ENCODE measurements around the gene IGSF3. TPM values are rescaled to one million over a fixed set of nuclear protein-coding genes. Genes with fewer than 3 reads are reported as not detected.

Gene IGSF3
- total and polyA plus RNA-seq, 2 of the 8 experiments (the other 6 are each of a cell fraction or from before 2014, with no cell fraction given): 30.0 to 32.2 TPM

DNA sequence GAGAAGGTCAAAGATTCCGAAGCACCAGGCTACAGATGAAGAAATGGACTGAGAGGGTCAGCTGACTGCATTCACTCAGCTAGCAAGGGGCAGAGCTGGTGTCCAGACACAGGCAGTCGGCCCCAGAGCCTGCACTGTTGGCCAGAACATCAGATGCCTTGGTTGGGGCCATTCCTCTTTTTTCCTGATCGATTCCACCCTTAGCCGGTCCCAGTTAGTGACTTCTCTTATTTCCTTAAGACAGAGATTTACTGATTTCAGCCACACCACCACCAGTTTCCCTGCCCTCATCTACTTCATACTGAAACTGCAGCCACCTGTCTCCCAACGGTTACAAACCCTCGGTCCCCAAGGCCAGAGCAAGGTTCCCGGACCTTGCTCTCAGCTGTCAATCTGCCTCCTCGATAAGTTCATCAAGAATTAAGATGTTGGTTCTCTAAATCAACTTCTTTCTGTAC is 108.2 kb downstream of the IGSF3 start:
- H3K18ac ChIP-seq (ENCODE audit: extremely low read depth, low read length): no peak overlapping the region
- no peak overlapping the region for H4K8ac ChIP-seq (ENCODE audit: extremely low read depth, insufficient read depth, low read length)
- no peak overlapping the region for H3K4me2 ChIP-seq (ENCODE audit: insufficient read depth in 1 of 2, low read depth in 2 of 2, low read length in 2 of 2)
- 87% methylated on average over 8 of the region's 8 CpGs; no CpG with 5 or more reads in 1 of the 2 experiments for WGBS, 2 experiments (ENCODE audit: extremely low coverage in 1 of 2, insufficient coverage in 1 of 2, insufficient read length in 1 of 2, insufficient replicate concordance in 2 of 2, low coverage in 1 of 2, low lambda C conversion rate in 2 of 2, missing lambda C conversion rate in 1 of 2)
- no peak overlapping the region for H2BK5ac ChIP-seq (ENCODE audit: low read depth, low read length)
- no peak overlapping the region for H2AFZ ChIP-seq (ENCODE audit: low read length)
- H3K4me3 ChIP-seq (ENCODE audit: extremely low read depth in 1 of 4, insufficient read depth in 2 of 4, low read depth in 3 of 4, low read length in 4 of 4): no peak overlapping the region
- H2BK20ac ChIP-seq (ENCODE audit: low read length): no peak overlapping the region
- no peaks in the 10 kb centered on the region for H3K4me1 ChIP-seq (replicated peaks in 1 of 4; ENCODE audit: control insufficient read depth in 3 of 4, insufficient read depth in 4 of 4, low read length in 3 of 4)
- FAIRE-seq (no peak), DNase-seq (ENCODE audit: low read depth in 1 of 2, low spot score in 2 of 2) (no peak)
- no peaks in the 10 kb centered on the region; the same call in 1 of the 2 replicates for H3K79me1 ChIP-seq (ENCODE audit: low read depth, low read length)
- no peak overlapping the region for H2BK15ac ChIP-seq (ENCODE audit: low read length)
- H3K27ac ChIP-seq (ENCODE audit: low read depth, low read length): no peak overlapping the region
- ChIA-PET CTCF (ENCODE audit: partially characterized antibody) (no interaction called here), POLR2A (ENCODE audit: partially characterized antibody) (no interaction called here)
- no peak overlapping the region for H3K56ac ChIP-seq (replicated peaks; ENCODE audit: insufficient read length, low read depth, low read length)
- no peak overlapping the region for H3K23ac ChIP-seq (ENCODE audit: insufficient read length)
- no peak overlapping the region for H3K4ac ChIP-seq (replicated peaks; ENCODE audit: insufficient read length, low read depth, low read length)
- no peak overlapping the region for H3K14ac ChIP-seq (ENCODE audit: insufficient read length)
- H3K27me3 ChIP-seq (replicated peaks in 1 of 4; ENCODE audit: control insufficient read depth in 3 of 4, extremely low read depth in 1 of 4, insufficient read depth in 3 of 4, low read length in 3 of 4): no peaks in the 10 kb centered on the region
- no peak overlapping the region for H3K9ac ChIP-seq (replicated peaks in 1 of 4; ENCODE audit: extremely low read depth in 1 of 4, low read depth in 3 of 4, low read length in 3 of 4)
- no peak overlapping the region for H2BK12ac ChIP-seq (ENCODE audit: low read depth, low read length)
- H3K23me2 ChIP-seq (ENCODE audit: low read depth, low read length): no peaks in the 10 kb centered on the region
- no peak overlapping the region for H2BK120ac ChIP-seq (replicated peaks; ENCODE audit: low read depth, low read length)
- H4K20me1 ChIP-seq (replicated peaks in 1 of 2; ENCODE audit: control insufficient read depth in 1 of 2, insufficient read depth in 2 of 2, low read length in 2 of 2): no peaks in the 10 kb centered on the region
- 0 out of 4 replicates have a peak, but pooled peaks cover 0 to 4% of the 10 kb centered on the region in 2 experiments for H3K9me3 ChIP-seq (ENCODE audit: insufficient read depth in 2 of 2, low read depth in 1 of 2, low read length in 1 of 2)
- no peak overlapping the region for H4K5ac ChIP-seq (ENCODE audit: insufficient read length, low read depth, low read length)
- no peaks in the 10 kb centered on the region for H3K36me3 ChIP-seq (ENCODE audit: control insufficient read depth in 2 of 4, insufficient read depth in 4 of 4, low read length in 3 of 4)
- H4K91ac ChIP-seq (replicated peaks; ENCODE audit: insufficient read length, low read length): no peak overlapping the region
- no peak overlapping the region for H2AK5ac ChIP-seq (ENCODE audit: low read depth, low read length)
- H3K79me2 ChIP-seq (ENCODE audit: control insufficient read depth in 1 of 2, insufficient read depth in 2 of 2, low read length in 2 of 2): no peaks in the 10 kb centered on the region; a peak in 1 of 4 replicates
- TF ChIP-seq SAP30 (IDR thresholded peaks at IDR 0.05; ENCODE audit: insufficient read depth, insufficient replicate concordance, low read length) (no peak), BACH1 (IDR thresholded peaks at IDR 0.05; ENCODE audit: low read length) (no peak), GTF2F1 (IDR thresholded peaks at IDR 0.05; ENCODE audit: borderline replicate concordance, low read depth, low read length) (no peak), CEBPB (IDR thresholded peaks at IDR 0.05; ENCODE audit: low read depth, low read length) (no peak), CHD2 (IDR thresholded peaks at IDR 0.05; ENCODE audit: low read length) (no peak), SP4 (IDR thresholded peaks at IDR 0.05; ENCODE audit: low read length) (no peak), SIRT6 (IDR thresholded peaks at IDR 0.05; ENCODE audit: low read length) (no peak), TCF12 (IDR thresholded peaks at IDR 0.05; ENCODE audit: low read depth, low read length) (no peak), POLR2A (IDR thresholded peaks at IDR 0.05; ENCODE audit: control extremely low read depth in 1 of 2, low read depth in 2 of 2, low read length in 2 of 2) (no peak), PHF8 (conservative IDR thresholded peaks at IDR 0.05; ENCODE audit: low read depth, low read length) (no peak)
- TF ChIP-seq, protein P1, sequence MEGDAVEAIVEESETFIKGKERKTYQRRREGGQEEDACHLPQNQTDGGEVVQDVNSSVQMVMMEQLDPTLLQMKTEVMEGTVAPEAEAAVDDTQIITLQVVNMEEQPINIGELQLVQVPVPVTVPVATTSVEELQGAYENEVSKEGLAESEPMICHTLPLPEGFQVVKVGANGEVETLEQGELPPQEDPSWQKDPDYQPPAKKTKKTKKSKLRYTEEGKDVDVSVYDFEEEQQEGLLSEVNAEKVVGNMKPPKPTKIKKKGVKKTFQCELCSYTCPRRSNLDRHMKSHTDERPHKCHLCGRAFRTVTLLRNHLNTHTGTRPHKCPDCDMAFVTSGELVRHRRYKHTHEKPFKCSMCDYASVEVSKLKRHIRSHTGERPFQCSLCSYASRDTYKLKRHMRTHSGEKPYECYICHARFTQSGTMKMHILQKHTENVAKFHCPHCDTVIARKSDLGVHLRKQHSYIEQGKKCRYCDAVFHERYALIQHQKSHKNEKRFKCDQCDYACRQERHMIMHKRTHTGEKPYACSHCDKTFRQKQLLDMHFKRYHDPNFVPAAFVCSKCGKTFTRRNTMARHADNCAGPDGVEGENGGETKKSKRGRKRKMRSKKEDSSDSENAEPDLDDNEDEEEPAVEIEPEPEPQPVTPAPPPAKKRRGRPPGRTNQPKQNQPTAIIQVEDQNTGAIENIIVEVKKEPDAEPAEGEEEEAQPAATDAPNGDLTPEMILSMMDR (IDR thresholded peaks at IDR 0.05; ENCODE audit: control extremely low read depth in 1 of 3, insufficient read depth in 1 of 3, low read depth in 1 of 3, low read length in 3 of 3): no peak

Measured in H1 (cell line).